BE2C (cell line): Measurements from ENCODE around the gene DAG1.

Source experiments
- DNase-seq: peaks from one replicate; pipeline ENCODE4 v3.0.0-alpha.2; 2020
- H3K27me3 ChIP-seq: fragments of 250-450 bp; sonication (Bioruptor Pico); 2 replicates; pipeline ENCODE4 v1.5.1; 2020; ENCODE audit warnings: mild to moderate bottlenecking
- H3K36me3 ChIP-seq: fragments of 250-450 bp; sonication (Bioruptor Pico); 2 replicates; pipeline ENCODE4 v1.5.1; 2020; ENCODE audit warnings: mild to moderate bottlenecking
- H3K4me1 ChIP-seq: fragments of 250-450 bp; sonication (Bioruptor Pico); 2 replicates; pipeline ENCODE4 v1.5.1; 2020
- H3K4me3 ChIP-seq: 2 replicates; pipeline ENCODE4 v1.5.1; 2011; ENCODE audit warnings: low read depth, low read length
- H3K9me3 ChIP-seq: fragments of 250-450 bp; sonication (Bioruptor Pico); 2 replicates; pipeline ENCODE4 v1.5.1; 2020
- TF ChIP-seq, protein P1 (sequence below): IDR thresholded peaks from 2 replicates; pipeline ENCODE4 v1.5.1; 2012; ENCODE audit warnings: mild to moderate bottlenecking, low read depth, low read length

Gene DAG1

DNA sequence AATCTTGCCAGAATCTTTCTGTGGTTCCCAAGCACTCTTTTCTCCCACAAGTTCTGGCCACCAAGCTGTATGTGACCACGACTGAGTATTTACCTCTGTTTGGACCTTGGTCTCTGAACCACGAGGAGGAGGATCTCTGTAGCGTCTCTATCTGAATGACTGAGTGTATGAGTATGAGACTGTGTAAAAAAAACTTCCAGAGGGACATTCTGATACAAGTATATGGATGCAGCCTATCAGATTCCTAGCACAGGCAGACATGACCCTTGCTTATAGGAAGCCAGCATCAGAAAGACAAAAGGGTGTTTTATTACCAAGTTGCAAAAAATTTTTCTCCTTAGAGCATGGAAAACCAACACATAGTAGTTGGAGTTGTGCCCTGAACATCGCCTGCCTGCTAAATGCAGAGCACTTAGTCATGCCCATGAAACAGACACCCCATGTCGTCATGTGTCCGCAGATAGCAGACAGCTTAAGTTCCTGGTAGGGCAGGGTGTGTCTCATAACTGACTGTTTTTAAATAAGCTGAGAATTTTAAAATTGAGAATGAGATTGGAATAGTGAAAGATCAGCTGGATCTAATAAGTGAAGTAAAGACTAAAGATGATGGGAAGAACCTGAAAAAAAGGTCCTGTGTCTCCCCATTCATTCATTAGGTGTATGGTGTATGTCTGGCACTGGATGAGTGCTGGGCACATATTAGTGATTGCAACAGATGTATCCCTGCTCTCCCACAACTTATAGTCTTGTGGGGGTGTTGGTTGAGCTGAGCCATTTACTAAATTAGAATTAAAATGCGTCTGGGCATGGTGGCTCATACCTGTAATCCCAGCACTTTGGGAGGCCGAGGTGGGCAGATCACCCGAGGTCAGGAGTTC lies 30.9 kb downstream of the DAG1 start:
- Histone ChIP-seq H3K4me3 (no peak overlapping the region), H3K4me1 (peaks cover 2% of the 10 kb centered on the region; the same call in 1 of the 2 replicates), H3K27me3 (no peaks in the 10 kb centered on the region), H3K9me3 (no peaks in the 10 kb centered on the region), H3K36me3 (no peaks in the 10 kb centered on the region)
- TF ChIP-seq, protein P1, sequence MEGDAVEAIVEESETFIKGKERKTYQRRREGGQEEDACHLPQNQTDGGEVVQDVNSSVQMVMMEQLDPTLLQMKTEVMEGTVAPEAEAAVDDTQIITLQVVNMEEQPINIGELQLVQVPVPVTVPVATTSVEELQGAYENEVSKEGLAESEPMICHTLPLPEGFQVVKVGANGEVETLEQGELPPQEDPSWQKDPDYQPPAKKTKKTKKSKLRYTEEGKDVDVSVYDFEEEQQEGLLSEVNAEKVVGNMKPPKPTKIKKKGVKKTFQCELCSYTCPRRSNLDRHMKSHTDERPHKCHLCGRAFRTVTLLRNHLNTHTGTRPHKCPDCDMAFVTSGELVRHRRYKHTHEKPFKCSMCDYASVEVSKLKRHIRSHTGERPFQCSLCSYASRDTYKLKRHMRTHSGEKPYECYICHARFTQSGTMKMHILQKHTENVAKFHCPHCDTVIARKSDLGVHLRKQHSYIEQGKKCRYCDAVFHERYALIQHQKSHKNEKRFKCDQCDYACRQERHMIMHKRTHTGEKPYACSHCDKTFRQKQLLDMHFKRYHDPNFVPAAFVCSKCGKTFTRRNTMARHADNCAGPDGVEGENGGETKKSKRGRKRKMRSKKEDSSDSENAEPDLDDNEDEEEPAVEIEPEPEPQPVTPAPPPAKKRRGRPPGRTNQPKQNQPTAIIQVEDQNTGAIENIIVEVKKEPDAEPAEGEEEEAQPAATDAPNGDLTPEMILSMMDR, result no peak
- peak; percentile 34 for DNase-seq

DNA sequence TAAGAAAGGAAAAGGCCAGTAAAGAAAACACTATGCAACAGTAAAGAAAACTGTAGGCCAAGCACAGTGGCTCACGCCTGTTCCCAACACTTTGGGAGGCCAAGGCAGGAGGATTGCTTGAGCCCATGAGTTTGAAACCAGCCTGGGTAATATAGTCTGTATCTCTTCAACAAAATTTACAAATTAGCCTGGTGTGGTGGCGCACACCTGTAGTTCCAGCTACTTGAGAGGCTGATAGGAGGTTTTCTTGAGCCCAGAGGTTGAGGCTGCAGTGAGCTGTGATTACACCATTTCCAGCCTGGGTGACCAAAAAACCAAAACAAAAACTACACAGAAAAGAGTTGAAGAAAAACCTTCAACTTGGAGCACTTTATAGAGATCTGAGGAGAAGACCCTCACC lies 31.8 kb downstream of the DAG1 start:
- Histone ChIP-seq H3K36me3 (no peaks in the 10 kb centered on the region), H3K4me1 (peaks cover 2% of the 10 kb centered on the region; the same call in 1 of the 2 replicates), H3K4me3 (no peak overlapping the region), H3K9me3 (no peaks in the 10 kb centered on the region), H3K27me3 (no peaks in the 10 kb centered on the region)
- TF ChIP-seq, protein P1, result no peak
- DNase-seq, result no peak

DNA sequence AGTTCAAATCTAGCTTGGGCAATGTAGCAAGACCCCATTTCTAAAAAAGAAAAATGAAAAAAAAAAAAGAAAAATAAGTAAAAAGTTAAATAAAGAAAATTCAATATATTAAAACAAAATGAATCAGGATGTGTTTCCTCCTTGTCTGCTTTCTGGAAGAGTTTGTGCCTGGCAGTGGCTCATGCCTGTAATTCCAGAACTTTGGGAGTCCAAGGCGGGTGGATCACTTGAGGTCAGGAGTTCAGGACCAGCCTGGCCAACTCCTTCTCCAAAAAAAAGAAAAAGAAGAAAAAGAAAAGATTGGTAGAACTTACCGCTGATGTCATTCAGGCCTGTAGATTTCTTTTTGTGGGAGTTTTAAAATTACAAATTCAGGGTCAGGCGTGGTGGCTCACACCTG lies 36.8 kb downstream of the DAG1 start:
- no peaks in the 10 kb centered on the region for H3K36me3 ChIP-seq
- H3K9me3 ChIP-seq, result no peaks in the 10 kb centered on the region
- DNase-seq, result no peak
- no peaks in the 10 kb centered on the region for H3K4me1 ChIP-seq
- no peak overlapping the region for H3K4me3 ChIP-seq
- no peaks in the 10 kb centered on the region for H3K27me3 ChIP-seq
- TF ChIP-seq, protein P1, result no peak

DNA sequence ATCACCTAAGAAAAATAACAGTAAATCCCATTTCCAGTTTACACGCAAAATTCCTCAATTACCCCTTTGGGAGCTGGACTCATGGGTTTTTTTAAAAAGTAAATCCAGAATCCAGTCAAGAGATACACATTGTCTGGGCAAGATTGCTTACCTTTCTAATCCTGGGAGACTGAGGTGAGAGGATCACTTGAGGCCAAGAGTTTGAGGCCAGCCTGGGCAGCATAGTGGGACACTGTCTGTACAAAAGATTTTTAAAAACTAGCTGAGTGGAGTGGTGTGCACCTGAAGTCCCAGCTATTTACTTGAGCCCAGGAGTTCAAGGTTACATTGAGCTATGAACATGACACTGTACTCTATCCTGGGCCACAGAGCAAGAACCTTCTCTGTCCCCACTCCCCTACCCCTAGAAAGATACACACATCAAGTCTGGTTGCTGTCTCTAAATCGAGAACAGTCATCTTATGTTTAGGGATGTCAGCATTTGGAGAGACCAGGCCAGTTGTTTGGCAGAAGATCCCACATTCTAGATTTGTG lies 39.0 kb downstream of the DAG1 start:
- no peaks in the 10 kb centered on the region for H3K9me3 ChIP-seq
- TF ChIP-seq, protein P1, result no peak
- DNase-seq, result no peak
- no peak overlapping the region for H3K4me3 ChIP-seq
- no peaks in the 10 kb centered on the region for H3K36me3 ChIP-seq
- H3K4me1 ChIP-seq, result no peaks in the 10 kb centered on the region
- H3K27me3 ChIP-seq, result no peaks in the 10 kb centered on the region

DNA sequence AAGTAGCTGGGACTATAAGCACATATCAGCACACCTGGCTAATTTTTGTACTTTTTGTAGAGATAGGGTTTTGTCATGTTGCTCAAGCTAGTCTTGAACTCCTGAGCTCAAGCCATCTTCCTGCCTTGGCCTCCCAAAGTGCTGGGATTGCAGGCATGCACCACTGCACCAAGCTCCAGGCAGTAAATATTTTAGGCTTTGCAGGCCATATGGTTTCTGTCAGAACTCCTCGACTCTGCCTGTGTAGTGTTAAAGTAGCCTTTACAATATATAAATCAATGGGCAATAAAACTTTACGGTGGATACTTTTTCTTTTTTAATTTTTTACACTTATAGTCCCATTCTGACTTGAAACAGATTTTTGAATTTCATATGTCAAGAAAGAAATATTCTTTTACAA lies 41.6 kb downstream of the DAG1 start:
- TF ChIP-seq, protein P1, result no peak
- H3K4me1 ChIP-seq, result no peaks in the 10 kb centered on the region

DNA sequence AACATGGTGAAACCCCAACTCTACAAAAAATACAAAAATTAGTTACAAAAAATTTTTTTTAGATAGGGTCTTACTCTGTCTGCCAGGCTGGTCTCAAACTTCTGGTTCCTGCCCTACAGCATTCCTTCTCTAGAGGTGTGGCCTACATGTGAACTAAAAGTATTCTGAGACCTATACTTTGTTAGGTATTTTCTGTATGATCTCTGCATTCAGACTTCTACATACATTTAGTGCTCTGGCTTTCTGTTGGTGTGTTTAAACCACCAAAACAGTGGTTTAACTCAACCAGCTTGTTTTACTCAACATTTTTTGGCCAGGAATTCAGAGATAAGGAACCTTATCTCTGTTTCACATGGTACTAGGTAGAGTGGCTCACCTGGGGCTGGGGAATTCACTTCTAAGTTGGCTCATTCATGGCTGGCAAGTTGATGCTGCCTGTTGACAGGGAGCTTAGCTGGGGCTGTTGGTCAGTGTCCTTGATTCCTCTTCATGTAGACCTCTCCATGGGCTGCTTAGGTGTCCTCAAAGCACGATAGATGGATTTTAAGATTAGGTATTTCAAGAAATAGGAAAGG lies 42.8 kb downstream of the DAG1 start:
- Histone ChIP-seq H3K36me3 (no peaks in the 10 kb centered on the region), H3K4me3 (no peak overlapping the region), H3K9me3 (no peaks in the 10 kb centered on the region), H3K4me1 (no peaks in the 10 kb centered on the region), H3K27me3 (no peaks in the 10 kb centered on the region)
- no peak for DNase-seq
- TF ChIP-seq, protein P1, result no peak

More for the DNA sequence above, 41.6 kb downstream of the DAG1 start:
- Histone ChIP-seq H3K27me3 (no peaks in the 10 kb centered on the region), H3K4me3 (no peak overlapping the region), H3K36me3 (no peaks in the 10 kb centered on the region), H3K9me3 (no peaks in the 10 kb centered on the region)
- DNase-seq, result no peak
